ENCODE data around the gene ZNF324. TPM values are rescaled to one million over a fixed set of nuclear protein-coding genes. Genes with fewer than 3 reads are reported as not detected.

ZNF324 gene
- total and polyA plus RNA-seq, 2 of the 13 experiments (the other 11 are each of a cell fraction or from before 2014, with no cell fraction given), result 1.1 to 4.7 TPM

- TF ChIP-seq GPN1 (CRISPR knock-in tag; IDR thresholded peaks at IDR 0.05; ENCODE audit: borderline replicate concordance), result 0 out of 2 replicates have a peak, but pooled peaks have one; percentile 55
- peak; percentile 88 for TF ChIP-seq ZNF33B (CRISPR knock-in tag; IDR thresholded peaks at IDR 0.05)
- TF ChIP-seq MXD4 (CRISPR knock-in tag; IDR thresholded peaks at IDR 0.05), result peak; percentile 91
- peak; percentile 98 for TF ChIP-seq FOXK1 (CRISPR knock-in tag; IDR thresholded peaks at IDR 0.05; ENCODE audit: borderline replicate concordance, low read depth)
- TF ChIP-seq KDM3A (CRISPR knock-in tag; IDR thresholded peaks at IDR 0.05; ENCODE audit: low read depth), result peak; percentile 98
- peak; percentile 93 for TF ChIP-seq ZNF761 (CRISPR knock-in tag; conservative IDR thresholded peaks at IDR 0.05)
- TF ChIP-seq ZNF720 (CRISPR knock-in tag; IDR thresholded peaks at IDR 0.05), result peak; percentile 62; the same call in 1 of the 2 replicates
- peak; percentile 83; the same call in 1 of the 2 replicates for TF ChIP-seq TERF1 (CRISPR knock-in tag; IDR thresholded peaks at IDR 0.05)
- peak; percentile 95 for TF ChIP-seq ZFP82 (CRISPR knock-in tag; IDR thresholded peaks at IDR 0.05; ENCODE audit: borderline replicate concordance)
- TF ChIP-seq ZNF235 (CRISPR knock-in tag; IDR thresholded peaks at IDR 0.05; ENCODE audit: borderline replicate concordance), result peak; percentile 24; the same call in 1 of the 2 replicates
- TF ChIP-seq PPARG (CRISPR knock-in tag; conservative IDR thresholded peaks at IDR 0.05), result peak; percentile 78
- TF ChIP-seq KLF12 (CRISPR knock-in tag; IDR thresholded peaks at IDR 0.05; ENCODE audit: borderline replicate concordance), result peak; percentile 98
- TF ChIP-seq ZNF383 (CRISPR knock-in tag; IDR thresholded peaks at IDR 0.05; ENCODE audit: borderline replicate concordance), result no peak
- peak; percentile 97 for TF ChIP-seq ZNF33A (CRISPR knock-in tag; IDR thresholded peaks at IDR 0.05; ENCODE audit: borderline replicate concordance)
- TF ChIP-seq ELF3 (CRISPR knock-in tag; IDR thresholded peaks at IDR 0.05), result peak; percentile 95
- peak; percentile 86; the same call in 1 of the 2 replicates for TF ChIP-seq ZNF234 (CRISPR knock-in tag; conservative IDR thresholded peaks at IDR 0.05)
- TF ChIP-seq EP300 (IDR thresholded peaks at IDR 0.05; ENCODE audit: low read depth in 2 of 2, low read length in 2 of 2), result peak in 1 of 2 experiments; percentile 62; a peak in 2 of 4 replicates
- TF ChIP-seq EP300 (CRISPR knock-in tag; IDR thresholded peaks at IDR 0.05; ENCODE audit: borderline replicate concordance), result peak; percentile 68
- peak; percentile 79 for TF ChIP-seq RXRB (CRISPR knock-in tag; IDR thresholded peaks at IDR 0.05; ENCODE audit: borderline replicate concordance)
- peak; percentile 96 for TF ChIP-seq ARNT2 (CRISPR knock-in tag; IDR thresholded peaks at IDR 0.05; ENCODE audit: low read depth)
- peak; percentile 83 for TF ChIP-seq PITX1 (CRISPR knock-in tag; IDR thresholded peaks at IDR 0.05)
- TF ChIP-seq BHLHE40 (IDR thresholded peaks at IDR 0.05; ENCODE audit: low read length), result peak; percentile 67
- peak; percentile 94 for TF ChIP-seq ZNF136 (CRISPR knock-in tag; IDR thresholded peaks at IDR 0.05; ENCODE audit: low read depth)
- peak; percentile 95 for TF ChIP-seq ZNF703 (CRISPR knock-in tag; IDR thresholded peaks at IDR 0.05; ENCODE audit: borderline replicate concordance)
- peak; percentile 99 for TF ChIP-seq ZNF788 (CRISPR knock-in tag; IDR thresholded peaks at IDR 0.05; ENCODE audit: borderline replicate concordance)
- no peak; the same call in 1 of the 2 replicates for TF ChIP-seq CSRNP1 (CRISPR knock-in tag; IDR thresholded peaks at IDR 0.05)
- TF ChIP-seq FOXP1 (IDR thresholded peaks at IDR 0.05), result no peak
- TF ChIP-seq FOXP1 (CRISPR knock-in tag; IDR thresholded peaks at IDR 0.05), result peak; percentile 30; the same call in 1 of the 2 replicates
Observed at GRCh38 chr19:58519355-58520256, 52.7 kb downstream of the ZNF324 start, which contains the start of gene ZBTB45 (continued).
